ENCODE measurements around the gene SLMAP.

DNA sequence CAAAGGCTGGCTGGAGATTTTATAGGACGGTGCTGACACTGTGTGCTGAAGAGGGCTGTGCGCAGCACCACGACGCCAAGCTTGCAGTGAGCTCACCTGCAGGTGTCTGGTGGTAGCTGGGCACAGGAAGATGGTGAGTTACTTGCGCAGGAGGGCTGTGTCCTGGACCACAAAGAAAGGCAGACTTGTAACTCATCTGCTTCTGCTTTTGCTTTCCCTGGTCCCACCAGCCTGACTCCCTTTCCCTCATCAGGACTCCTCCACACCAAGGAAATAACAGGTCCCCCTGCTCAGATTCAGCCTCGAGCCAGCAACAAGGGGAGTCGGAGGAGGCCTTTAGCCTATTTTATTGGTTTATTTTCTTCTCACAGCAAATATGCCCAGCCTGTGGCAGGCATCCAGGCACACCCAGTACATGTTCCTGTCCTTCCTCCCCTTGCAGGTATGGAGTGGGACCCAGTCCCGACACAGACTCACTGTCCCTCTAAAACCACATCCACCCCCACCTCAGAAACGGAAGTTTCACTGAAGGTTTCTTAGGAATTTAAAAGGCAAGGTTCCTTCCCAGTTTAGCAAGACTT lies 216.5 kb downstream of the SLMAP start:
- TF ChIP-seq POLR2A (IDR thresholded peaks at IDR 0.05; ENCODE audit: low read depth, low read length) (no peak), BHLHE40 (IDR thresholded peaks at IDR 0.05; ENCODE audit: low read depth, low read length) (no peak), FOS (IDR thresholded peaks at IDR 0.05; ENCODE audit: low read depth, low read length) (no peak), CEBPB (IDR thresholded peaks at IDR 0.05; ENCODE audit: low read depth, low read length) (no peak), RCOR1 (IDR thresholded peaks at IDR 0.05; ENCODE audit: insufficient replicate concordance, low read length) (no peak), MAFK (IDR thresholded peaks at IDR 0.05; ENCODE audit: low read depth, low read length) (no peak)
- TF ChIP-seq, protein P1, sequence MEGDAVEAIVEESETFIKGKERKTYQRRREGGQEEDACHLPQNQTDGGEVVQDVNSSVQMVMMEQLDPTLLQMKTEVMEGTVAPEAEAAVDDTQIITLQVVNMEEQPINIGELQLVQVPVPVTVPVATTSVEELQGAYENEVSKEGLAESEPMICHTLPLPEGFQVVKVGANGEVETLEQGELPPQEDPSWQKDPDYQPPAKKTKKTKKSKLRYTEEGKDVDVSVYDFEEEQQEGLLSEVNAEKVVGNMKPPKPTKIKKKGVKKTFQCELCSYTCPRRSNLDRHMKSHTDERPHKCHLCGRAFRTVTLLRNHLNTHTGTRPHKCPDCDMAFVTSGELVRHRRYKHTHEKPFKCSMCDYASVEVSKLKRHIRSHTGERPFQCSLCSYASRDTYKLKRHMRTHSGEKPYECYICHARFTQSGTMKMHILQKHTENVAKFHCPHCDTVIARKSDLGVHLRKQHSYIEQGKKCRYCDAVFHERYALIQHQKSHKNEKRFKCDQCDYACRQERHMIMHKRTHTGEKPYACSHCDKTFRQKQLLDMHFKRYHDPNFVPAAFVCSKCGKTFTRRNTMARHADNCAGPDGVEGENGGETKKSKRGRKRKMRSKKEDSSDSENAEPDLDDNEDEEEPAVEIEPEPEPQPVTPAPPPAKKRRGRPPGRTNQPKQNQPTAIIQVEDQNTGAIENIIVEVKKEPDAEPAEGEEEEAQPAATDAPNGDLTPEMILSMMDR (conservative IDR thresholded peaks at IDR 0.05; ENCODE audit: low read depth, low read length), result no peak
